ENCODE results near the gene RAP1GDS1. TPM values are rescaled to one million over a fixed set of nuclear protein-coding genes. Genes with fewer than 3 reads are reported as not detected.

Gene RAP1GDS1
- total and polyA plus RNA-seq, 8 donors: 6.6 to 24.9 (median 20.7) TPM

DNA sequence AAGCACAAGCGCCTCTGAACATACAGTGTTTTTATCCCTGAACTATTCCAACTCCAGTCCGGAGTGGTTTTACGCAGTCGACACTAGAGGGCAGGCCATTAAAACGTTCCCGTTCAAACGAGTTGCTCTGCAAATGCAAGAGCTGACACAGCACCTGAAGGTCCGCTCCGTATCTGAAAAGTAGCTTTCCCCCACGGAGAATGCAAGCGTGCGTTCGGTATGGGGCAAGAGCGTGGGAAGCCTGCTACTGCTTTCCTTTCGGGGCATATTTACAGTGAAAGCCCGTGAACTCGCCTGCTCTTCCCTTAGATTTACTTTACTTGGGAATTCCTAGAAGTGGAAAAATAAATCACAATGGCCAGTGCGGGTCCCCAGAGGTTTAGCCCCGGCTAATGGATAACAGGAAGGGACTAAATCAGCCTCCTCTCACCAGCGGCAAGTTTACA, 206.5 kb downstream of the RAP1GDS1 start:
- ATAC-seq (peak; percentile 96 to 99 (median 99)), DNase-seq (peak in 5 of 6 donors; percentile 53 to 78 (median 66)), FAIRE-seq (no peak)
- H3K27me3 ChIP-seq: no peaks in the 10 kb centered on the region
- H3K36me3 ChIP-seq: no peaks in the 10 kb centered on the region
- intact Hi-C loops (cut with DNase I): no loop called here
- H3K9me3 ChIP-seq: no peaks in the 10 kb centered on the region
- H3K4me3 ChIP-seq: peak overlapping the region in 2 of 4 donors; percentile 25 to 40
- no peak overlapping the region for H3K27ac ChIP-seq
- WGBS, 2 donors: 1 to 2% methylated on average over 20 of the region's 20 CpGs
- no peaks in the 10 kb centered on the region for H3K4me1 ChIP-seq
- peak; percentile 57 to 61 (median 59) for TF ChIP-seq CTCF (IDR thresholded peaks at IDR 0.05)

DNA sequence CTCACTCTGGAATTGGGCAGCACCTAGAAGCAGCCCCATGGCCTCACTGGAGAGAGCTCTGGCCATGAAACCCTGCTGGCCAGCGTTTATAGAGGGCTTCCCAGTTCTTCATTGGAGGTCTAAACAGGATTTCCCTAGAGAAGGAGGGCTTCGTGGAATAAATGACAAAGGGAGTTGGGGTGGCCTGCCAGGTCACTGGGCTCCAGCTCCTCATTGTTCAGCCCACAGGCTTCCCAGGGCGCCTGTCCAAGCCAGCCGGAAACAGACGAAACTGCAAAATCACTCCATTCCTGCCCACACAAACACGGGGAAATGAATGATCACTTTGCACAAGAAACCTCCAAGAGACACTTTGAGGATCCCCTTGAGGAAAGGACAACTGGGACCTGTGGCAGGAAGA, 207.5 kb downstream of the RAP1GDS1 start:
- WGBS, 2 donors: 41 to 51% methylated on average over 6 of the region's 6 CpGs
- Histone ChIP-seq H3K4me3 (no peak overlapping the region), H3K9me3 (no peaks in the 10 kb centered on the region), H3K27me3 (no peaks in the 10 kb centered on the region), H3K4me1 (no peaks in the 10 kb centered on the region), H3K36me3 (no peaks in the 10 kb centered on the region), H3K27ac (no peak overlapping the region)
- ATAC-seq: peak in 1 of 4 donors; percentile 7
- no peak for TF ChIP-seq CTCF (IDR thresholded peaks at IDR 0.05)
- DNase-seq: no peak
- FAIRE-seq: no peak
- intact Hi-C loops (cut with DNase I): no loop called here

DNA sequence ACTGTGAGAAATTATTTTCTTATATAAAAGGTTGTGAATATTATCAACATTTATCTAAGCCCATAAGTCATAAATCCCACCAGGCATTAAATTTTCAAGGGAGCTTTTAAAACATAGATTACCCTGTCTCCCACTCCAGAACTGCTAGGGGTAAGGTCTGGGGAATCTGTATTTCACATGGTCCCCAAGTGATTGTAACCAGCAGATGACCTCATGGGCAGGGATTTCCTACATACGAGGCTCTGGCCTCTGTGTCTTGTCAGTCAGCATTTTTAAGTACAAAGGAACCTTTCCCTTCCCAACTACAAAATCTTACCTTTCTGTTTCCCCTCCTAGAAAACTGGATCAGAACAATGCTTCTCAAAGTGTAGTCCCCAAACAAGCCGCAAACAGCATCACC, 208.6 kb downstream of the RAP1GDS1 start:
- no peaks in the 10 kb centered on the region for H3K36me3 ChIP-seq
- H3K27me3 ChIP-seq: no peaks in the 10 kb centered on the region
- H3K4me1 ChIP-seq: no peaks in the 10 kb centered on the region
- TF ChIP-seq CTCF (IDR thresholded peaks at IDR 0.05): no peak
- FAIRE-seq: no peak
- ATAC-seq: no peak
- DNase-seq: no peak
- H3K27ac ChIP-seq: no peak overlapping the region
- intact Hi-C loops (cut with DNase I): no loop called here
- no peaks in the 10 kb centered on the region for H3K9me3 ChIP-seq
- H3K4me3 ChIP-seq: no peak overlapping the region
- 66 to 71% methylated on average over 2 of the region's 2 CpGs for WGBS, 2 donors

DNA sequence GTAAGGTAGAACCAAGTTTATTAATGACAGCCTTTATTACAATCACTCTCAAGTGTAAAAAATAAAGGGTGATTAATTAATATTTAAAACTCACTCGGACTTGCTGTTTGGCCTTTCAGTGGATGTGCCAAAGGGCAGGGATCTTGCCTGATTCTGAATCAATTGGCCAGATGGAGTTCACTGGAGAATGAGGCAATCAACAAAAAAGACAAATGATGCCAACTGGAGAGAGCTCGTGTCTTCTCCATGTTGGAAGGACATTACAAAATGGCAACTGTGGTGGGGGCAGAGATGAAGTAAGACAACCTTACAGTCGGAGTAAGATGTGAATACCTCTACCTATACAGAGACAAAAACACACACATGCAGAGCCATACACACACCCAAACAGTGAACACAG, 209.2 kb downstream of the RAP1GDS1 start:
- no peak for DNase-seq
- Histone ChIP-seq H3K36me3 (no peaks in the 10 kb centered on the region), H3K27me3 (no peaks in the 10 kb centered on the region), H3K9me3 (no peaks in the 10 kb centered on the region), H3K27ac (no peak overlapping the region), H3K4me3 (no peak overlapping the region), H3K4me1 (no peaks in the 10 kb centered on the region)
- no peak for FAIRE-seq
- whole genome bisulfite sequencing, 2 donors: 59 to 69% methylated on average over 3 of the region's 3 CpGs
- no peak for ATAC-seq
- intact Hi-C loops (cut with DNase I): no loop called here
- no peak for TF ChIP-seq CTCF (IDR thresholded peaks at IDR 0.05)

DNA sequence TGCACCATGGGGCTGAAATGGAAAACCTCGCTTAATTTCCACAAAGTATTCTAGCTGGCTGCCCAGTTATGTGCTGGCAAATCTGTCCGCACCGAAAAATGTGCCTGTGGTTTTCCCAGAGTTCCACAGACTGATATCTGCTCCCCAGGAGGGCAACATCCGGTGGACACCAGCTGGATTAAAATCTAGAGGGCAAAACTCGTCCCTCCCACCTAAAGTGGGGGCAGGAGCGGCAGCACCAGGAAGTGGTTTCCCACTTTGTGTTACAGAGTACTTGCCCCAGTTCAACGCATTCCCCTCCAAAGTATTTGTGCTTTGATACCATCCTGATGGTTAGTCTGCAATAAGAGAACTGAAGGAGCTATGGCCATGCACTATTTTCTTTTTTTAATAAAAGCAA, 209.6 kb downstream of the RAP1GDS1 start:
- 80 to 91% methylated on average over 7 of the region's 7 CpGs for WGBS, 2 donors
- FAIRE-seq (no peak), DNase-seq (no peak), ATAC-seq (no peak)
- Histone ChIP-seq H3K9me3 (no peaks in the 10 kb centered on the region), H3K36me3 (no peaks in the 10 kb centered on the region), H3K27me3 (no peaks in the 10 kb centered on the region), H3K27ac (no peak overlapping the region), H3K4me1 (no peaks in the 10 kb centered on the region), H3K4me3 (no peak overlapping the region)
- TF ChIP-seq CTCF (IDR thresholded peaks at IDR 0.05): no peak
- intact Hi-C loops (cut with DNase I): no loop called here

Data from pancreas (tissue), 10 donors.